ENCODE measurements around the gene PPARD. TPM values are rescaled to one million over a fixed set of nuclear protein-coding genes. Genes with fewer than 3 reads are reported as not detected.

Gene PPARD
- total and polyA plus RNA-seq, 2 experiments from 2014 or later = 9.1 to 20.4 TPM

GRCh38 chr6:35402136-35402855 is 59.9 kb downstream of the PPARD start:
- Histone ChIP-seq H3K9me3 (ENCODE audit: low read depth) (no peaks in the 10 kb centered on the region), H4K20me1 (ENCODE audit: insufficient read depth, poor library complexity, severe bottlenecking) (no peaks in the 10 kb centered on the region), H3K4me1 (ENCODE audit: insufficient read depth) (peaks cover 11% of the 10 kb centered on the region), H3K27ac (no peak overlapping the region), H3K36me3 (replicated peaks; ENCODE audit: insufficient read depth, low read depth) (no peaks in the 10 kb centered on the region), H3K4me2 (peak overlapping the region; percentile 53), H3K9me2 (replicated peaks; ENCODE audit: insufficient read depth) (no peaks in the 10 kb centered on the region), H2AFZ (no peak overlapping the region), H3K79me2 (peaks cover 7% of the 10 kb centered on the region), H3K27me3 (no peaks in the 10 kb centered on the region), H3K4me3 (no peak overlapping the region)
- peak; percentile 61 for DNase-seq (ENCODE audit: low spot score)
- WGBS (ENCODE audit: low lambda C conversion rate, missing lambda C conversion rate) = 74% methylated on average over 8 of the region's 8 CpGs
- TF ChIP-seq CTCF (IDR thresholded peaks at IDR 0.05; ENCODE audit: poor library complexity) (no peak), EZH2 (IDR thresholded peaks at IDR 0.05; ENCODE audit: borderline replicate concordance) (no peak), EZH2phosphoT487 (IDR thresholded peaks at IDR 0.05; ENCODE audit: low read depth, severe bottlenecking, unreplicated experiment) (no peak)

GRCh38 chr6:35402856-35403191 is 60.5 kb downstream of the PPARD start:
- WGBS (ENCODE audit: low lambda C conversion rate, missing lambda C conversion rate) = 77% methylated on average over 5 of the region's 5 CpGs
- no peak for DNase-seq (ENCODE audit: low spot score)
- no peak for TF ChIP-seq CTCF (IDR thresholded peaks at IDR 0.05; ENCODE audit: poor library complexity)
- TF ChIP-seq EZH2phosphoT487 (IDR thresholded peaks at IDR 0.05; ENCODE audit: low read depth, severe bottlenecking, unreplicated experiment) = no peak
- no peak for TF ChIP-seq EZH2 (IDR thresholded peaks at IDR 0.05; ENCODE audit: borderline replicate concordance)
- no peaks in the 10 kb centered on the region for H3K9me2 ChIP-seq (replicated peaks; ENCODE audit: insufficient read depth)
- H3K9me3 ChIP-seq (ENCODE audit: low read depth) = no peaks in the 10 kb centered on the region
- peak overlapping the region; percentile 53 for H3K4me2 ChIP-seq
- peaks cover 11% of the 10 kb centered on the region for H3K4me1 ChIP-seq (ENCODE audit: insufficient read depth)
- H3K27ac ChIP-seq = no peak overlapping the region
- no peaks in the 10 kb centered on the region for H3K27me3 ChIP-seq
- peaks cover 7% of the 10 kb centered on the region for H3K79me2 ChIP-seq
- no peak overlapping the region for H3K4me3 ChIP-seq
- no peaks in the 10 kb centered on the region for H4K20me1 ChIP-seq (ENCODE audit: insufficient read depth, poor library complexity, severe bottlenecking)
- no peaks in the 10 kb centered on the region for H3K36me3 ChIP-seq (replicated peaks; ENCODE audit: insufficient read depth, low read depth)
- H2AFZ ChIP-seq = no peak overlapping the region

- Histone ChIP-seq H3K9me2 (replicated peaks; ENCODE audit: insufficient read depth) (no peaks in the 10 kb centered on the region), H3K4me3 (no peak overlapping the region), H3K27me3 (no peaks in the 10 kb centered on the region), H2AFZ (no peak overlapping the region), H3K4me1 (ENCODE audit: insufficient read depth) (peaks cover 11% of the 10 kb centered on the region), H3K79me2 (peaks cover 7% of the 10 kb centered on the region), H3K4me2 (no peak overlapping the region), H3K27ac (no peak overlapping the region), H4K20me1 (ENCODE audit: insufficient read depth, poor library complexity, severe bottlenecking) (no peaks in the 10 kb centered on the region), H3K9me3 (ENCODE audit: low read depth) (no peaks in the 10 kb centered on the region), H3K36me3 (replicated peaks; ENCODE audit: insufficient read depth, low read depth) (no peaks in the 10 kb centered on the region)
- DNase-seq (ENCODE audit: low spot score) = no peak
- 94% methylated on average over 8 of the region's 8 CpGs for WGBS (ENCODE audit: low lambda C conversion rate, missing lambda C conversion rate)
- TF ChIP-seq EZH2 (IDR thresholded peaks at IDR 0.05; ENCODE audit: borderline replicate concordance) = no peak
- TF ChIP-seq CTCF (IDR thresholded peaks at IDR 0.05; ENCODE audit: poor library complexity) = no peak
- no peak for TF ChIP-seq EZH2phosphoT487 (IDR thresholded peaks at IDR 0.05; ENCODE audit: low read depth, severe bottlenecking, unreplicated experiment)
These were observed 61.4 kb downstream of the PPARD start for GRCh38 chr6:35403544-35404442.
